Raji (cell line): ENCODE measurements around the gene NCKAP5.

Experiments
- POLR2A ChIP-seq: IDR thresholded peaks from 2 replicates; pipeline ENCODE4 v1.6.1; 2011; ENCODE audit warnings: low read depth, low read length, control low read depth; ENCODE audit not compliant: insufficient read depth

NCKAP5 gene

DNA sequence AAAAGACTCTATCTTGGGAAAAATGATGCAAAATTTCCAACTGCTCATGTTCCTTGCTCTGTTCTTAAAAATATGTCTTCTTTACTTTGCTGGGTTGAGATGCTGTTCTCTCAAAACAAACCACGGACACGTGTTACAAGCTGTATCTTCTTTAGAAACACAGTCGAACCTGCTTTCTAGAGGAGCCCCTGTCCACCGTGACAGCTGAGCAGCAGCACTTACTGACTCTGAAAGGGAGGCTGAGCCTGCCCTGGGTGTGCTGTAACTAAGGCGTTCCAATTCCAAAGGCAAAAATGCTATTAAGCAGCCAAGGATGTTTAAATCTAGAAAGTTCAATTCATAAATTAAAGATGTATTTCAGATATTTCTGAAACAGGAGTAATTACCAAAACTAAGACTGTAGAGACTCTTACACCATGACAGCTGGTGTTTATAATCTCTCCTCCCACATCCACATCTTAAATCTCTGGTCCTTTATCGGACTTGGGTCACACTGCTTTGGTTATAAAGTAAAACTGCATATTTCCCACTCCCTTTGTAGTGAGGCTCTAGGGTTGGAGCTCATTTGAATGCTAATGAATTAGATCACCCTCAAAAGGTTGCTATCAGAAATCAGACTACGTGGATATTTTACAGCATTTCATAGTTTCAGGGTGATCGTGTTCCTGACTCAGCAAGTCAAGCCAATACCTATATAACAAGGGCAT lies 617.1 kb downstream of the NCKAP5 start:
- TF ChIP-seq POLR2A, result no peak

DNA sequence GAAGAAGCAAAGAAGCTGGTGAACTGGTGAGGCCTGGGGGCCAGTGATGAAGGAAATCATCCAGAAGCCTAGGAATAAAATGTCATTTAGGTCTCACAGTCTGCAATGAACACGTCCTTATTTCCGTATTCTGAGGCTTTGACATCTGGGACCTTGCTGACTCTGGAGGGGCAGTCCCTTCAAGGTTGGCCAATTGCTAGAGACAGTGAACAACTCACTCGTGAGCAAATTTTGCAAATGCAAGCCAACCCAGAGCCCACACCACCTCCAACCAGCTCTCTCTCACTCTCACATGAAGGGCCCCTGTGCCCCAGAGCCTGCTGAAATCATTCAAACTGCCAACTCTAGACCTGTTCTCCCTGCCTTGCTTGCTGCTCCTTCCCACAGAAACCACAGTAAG lies 619.2 kb downstream of the NCKAP5 start:
- TF ChIP-seq POLR2A, result no peak

- no peak for TF ChIP-seq POLR2A
Measured at GRCh38 chr2:132948211-132948610, 620.1 kb downstream of the NCKAP5 start.

DNA sequence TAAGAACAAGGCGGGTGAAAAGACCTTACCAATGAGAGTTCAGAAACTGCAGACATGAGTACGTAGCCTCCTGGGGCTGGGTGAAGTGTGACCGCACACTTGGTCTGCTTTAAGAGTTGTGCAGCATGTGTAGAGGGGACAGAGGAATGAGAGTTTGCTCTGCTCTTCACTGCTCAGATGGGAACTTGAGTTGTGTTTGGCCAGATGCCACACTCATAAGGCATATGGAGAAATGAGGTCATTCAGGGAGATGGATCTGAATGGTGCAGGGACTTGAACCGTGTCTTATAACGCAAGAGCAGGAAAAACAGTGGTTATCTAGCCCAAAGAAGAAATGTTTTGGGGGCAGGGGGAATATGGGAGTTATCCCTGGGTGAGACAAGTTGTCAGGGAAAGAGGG lies 624.4 kb downstream of the NCKAP5 start:
- TF ChIP-seq POLR2A, result no peak

- no peak for TF ChIP-seq POLR2A
Measured at GRCh38 chr2:132941296-132942020, 626.8 kb downstream of the NCKAP5 start.

DNA sequence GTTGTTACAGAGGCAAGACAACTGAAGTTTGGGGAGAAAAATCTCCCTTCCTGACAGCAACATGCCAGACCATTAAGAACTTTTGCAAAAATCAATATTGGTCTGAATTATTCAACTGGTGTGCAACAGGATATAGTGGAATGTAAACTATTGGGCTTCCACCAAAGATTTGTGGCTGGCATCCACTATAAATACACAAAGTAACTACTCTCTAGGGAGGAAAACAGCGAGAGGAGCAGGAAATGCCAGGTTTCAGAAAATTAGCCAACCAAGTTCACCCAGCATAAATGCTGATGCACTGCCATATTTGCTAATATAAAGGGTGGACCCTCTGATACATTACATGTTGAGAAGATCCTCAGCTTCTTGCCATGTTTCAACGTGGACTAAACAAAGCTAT lies 630.6 kb downstream of the NCKAP5 start:
- no peak for TF ChIP-seq POLR2A

DNA sequence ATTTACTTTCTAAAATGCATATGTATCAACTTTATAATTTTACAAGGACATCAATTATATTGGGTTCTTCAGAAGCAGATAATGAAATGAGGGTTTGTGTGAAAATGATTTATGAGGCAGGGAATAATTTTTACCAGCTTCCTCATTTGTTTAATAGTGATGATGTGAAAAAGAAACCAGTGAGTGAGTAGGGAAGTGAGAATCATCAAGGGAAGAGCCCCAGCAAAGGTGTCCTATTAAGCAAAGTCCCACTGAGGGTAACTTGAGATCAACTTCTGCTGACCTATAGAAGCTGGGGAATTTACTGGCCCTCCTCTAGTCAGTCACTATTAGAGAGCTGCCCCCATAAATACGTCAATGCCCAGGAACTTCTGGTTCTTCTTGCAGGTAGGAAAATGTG lies 631.5 kb downstream of the NCKAP5 start:
- TF ChIP-seq POLR2A, result no peak

GRCh38 chr2:132936261-132936660 lies 632.0 kb downstream of the NCKAP5 start:
- TF ChIP-seq POLR2A, result no peak

DNA sequence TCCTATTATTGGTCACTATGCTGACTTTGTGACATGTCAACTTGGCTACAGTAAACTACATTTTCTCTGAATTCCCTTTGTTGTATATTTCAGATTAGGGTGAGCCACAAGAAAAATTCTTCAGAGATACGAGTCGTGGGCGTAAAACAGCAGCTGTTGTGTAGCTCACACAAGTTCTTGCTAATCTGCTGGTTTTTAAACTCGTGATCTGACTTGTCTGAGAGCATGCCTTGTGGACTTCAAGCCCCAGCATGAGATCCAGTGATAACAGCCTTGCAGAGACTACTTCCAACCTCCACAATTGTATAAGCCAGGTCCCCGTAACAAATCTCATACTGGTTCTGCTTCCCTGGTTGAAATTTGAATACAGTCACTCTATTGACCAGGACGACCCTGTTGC lies 638.5 kb downstream of the NCKAP5 start:
- no peak for TF ChIP-seq POLR2A

DNA sequence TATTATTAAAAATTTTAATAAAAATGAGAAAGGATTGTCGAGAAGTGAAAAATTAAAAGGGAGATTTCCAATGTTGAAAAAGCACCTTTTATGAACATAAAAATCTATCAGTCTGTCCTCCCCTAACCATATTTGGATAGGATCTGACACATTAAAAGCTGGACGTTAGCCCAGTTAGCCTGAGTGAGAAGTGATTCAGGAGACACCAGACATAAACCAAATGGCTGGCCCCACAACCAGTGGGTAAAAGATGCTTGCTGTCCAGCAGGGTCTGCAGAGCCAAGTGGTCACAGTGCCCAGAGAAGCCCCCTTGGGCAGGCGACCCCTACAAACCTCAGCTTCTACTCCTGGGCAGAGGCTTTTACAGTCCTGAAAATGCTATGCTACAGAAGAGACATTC lies 644.5 kb downstream of the NCKAP5 start:
- no peak for TF ChIP-seq POLR2A

DNA sequence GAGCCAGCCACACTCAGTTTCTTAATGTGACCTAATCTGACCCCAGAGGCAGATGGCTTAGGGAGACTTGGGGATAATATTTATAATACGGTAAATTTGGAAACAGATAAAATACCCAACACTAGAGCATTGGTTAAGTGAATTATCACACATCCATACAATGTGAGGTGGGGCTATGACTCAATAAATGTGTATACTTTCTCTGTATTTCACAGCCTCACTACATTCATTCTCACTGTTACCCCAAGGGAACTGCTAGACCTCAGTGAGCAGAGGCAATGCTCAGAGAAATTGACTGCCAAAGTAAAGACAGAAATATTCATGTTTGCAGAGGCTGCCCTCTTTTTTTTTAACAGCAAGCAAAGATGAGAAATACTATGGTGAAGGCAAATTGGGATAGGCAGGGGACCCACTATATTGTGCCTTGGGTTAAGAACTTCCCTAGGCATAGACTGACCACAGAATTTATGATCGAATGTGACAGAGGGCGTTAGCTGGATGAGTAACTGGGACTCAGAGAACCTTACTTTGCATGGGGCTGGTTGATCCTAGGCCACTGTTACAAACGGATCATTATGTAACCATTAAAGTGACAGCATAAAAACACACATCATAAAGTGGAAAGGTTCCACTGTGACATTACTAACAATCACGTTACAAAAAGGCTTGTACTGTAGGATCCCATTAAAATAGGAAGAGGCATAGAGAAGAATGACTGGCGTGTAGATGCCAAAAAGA lies 652.3 kb downstream of the NCKAP5 start:
- no peak for TF ChIP-seq POLR2A

DNA sequence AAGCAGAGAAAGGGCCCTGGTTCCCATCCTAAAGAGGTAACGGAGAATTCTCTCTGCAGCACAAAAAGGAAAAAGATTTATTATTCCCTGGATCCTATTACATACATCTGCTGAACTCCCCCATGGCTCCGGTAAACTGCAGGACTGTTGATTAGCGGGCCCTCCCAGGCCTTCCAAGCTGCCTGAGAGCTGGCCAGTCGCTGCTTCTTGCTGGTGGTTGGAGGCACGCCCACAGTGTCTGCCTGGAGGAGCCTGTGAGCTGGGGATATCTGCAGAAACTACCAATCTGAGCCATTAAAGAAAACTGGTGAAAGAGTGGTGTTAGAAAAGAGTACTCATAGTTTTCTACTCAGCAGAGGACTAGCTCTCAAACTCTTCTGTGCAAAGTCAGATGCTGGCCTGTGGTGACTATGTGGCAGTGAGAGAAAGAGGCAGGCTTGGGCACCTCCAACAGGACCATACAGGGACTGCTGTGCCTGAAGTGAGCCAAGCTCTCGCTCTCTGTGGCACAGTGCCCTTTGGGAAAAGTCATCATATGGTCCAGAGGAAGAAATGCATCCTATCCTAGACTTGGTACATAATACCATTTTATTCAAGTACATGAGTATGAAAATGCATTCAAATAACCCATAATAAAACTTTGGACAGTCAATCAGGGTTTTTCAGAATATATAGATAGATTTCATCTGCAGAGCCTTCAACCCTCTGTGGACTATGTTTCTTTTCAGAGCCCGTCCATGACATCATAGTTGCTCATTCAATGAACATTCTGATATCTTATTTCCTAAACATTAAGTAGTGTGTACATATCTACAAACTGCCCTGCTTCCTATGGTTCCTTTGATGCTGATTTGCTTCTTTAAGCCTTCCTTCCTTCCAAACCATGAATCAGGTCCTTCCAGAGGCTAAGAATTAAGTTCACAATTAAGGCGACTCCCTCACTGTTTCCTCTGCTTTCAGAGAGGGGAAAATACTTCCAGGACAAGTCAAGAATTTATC lies 656.2 kb downstream of the NCKAP5 start:
- TF ChIP-seq POLR2A, result no peak

GRCh38 chr2:132910432-132910831 lies 657.8 kb downstream of the NCKAP5 start:
- no peak for TF ChIP-seq POLR2A

- TF ChIP-seq POLR2A, result no peak
Measured at GRCh38 chr2:132909427-132909826, 658.8 kb downstream of the NCKAP5 start.

- no peak for TF ChIP-seq POLR2A
Measured at GRCh38 chr2:132904142-132904842, 664.0 kb downstream of the NCKAP5 start.

- no peak for TF ChIP-seq POLR2A
Measured at GRCh38 chr2:132902626-132903025, 665.6 kb downstream of the NCKAP5 start.
